GM12875 (cell line): ENCODE data around the gene MALSU1.

ENCODE experiments used
- H3K4me3 ChIP-seq: one replicate; pipeline ENCODE4 v1.5.1; 2011; ENCODE audit warnings: low read depth, low read length, control low read depth
- CTCF ChIP-seq: IDR thresholded peaks from 2 replicates; pipeline ENCODE4 v1.5.1; 2011; ENCODE audit warnings: low read depth, mild to moderate bottlenecking, control low read depth, inconsistent platforms, low read length, moderate library complexity, borderline replicate concordance; ENCODE audit not compliant: insufficient read depth

MALSU1 gene

GRCh38 chr7:23315366-23315765 lies 16.2 kb downstream of the MALSU1 start:
- no peak for TF ChIP-seq CTCF
- no peak overlapping the region for H3K4me3 ChIP-seq

- TF ChIP-seq CTCF = no peak
- H3K4me3 ChIP-seq = no peak overlapping the region
These were observed 32.0 kb downstream of the MALSU1 start for GRCh38 chr7:23331132-23331531.

GRCh38 chr7:23332193-23332592 lies 33.1 kb downstream of the MALSU1 start:
- no peak for TF ChIP-seq CTCF
- no peak overlapping the region for H3K4me3 ChIP-seq

GRCh38 chr7:23332910-23333612 lies 33.9 kb downstream of the MALSU1 start:
- H3K4me3 ChIP-seq = no peak overlapping the region
- no peak for TF ChIP-seq CTCF

- no peak overlapping the region for H3K4me3 ChIP-seq
- no peak for TF ChIP-seq CTCF
These were observed 34.6 kb downstream of the MALSU1 start for GRCh38 chr7:23333671-23334246.

- no peak overlapping the region for H3K4me3 ChIP-seq
- no peak for TF ChIP-seq CTCF
These were observed 35.4 kb downstream of the MALSU1 start for GRCh38 chr7:23334482-23335056.

- TF ChIP-seq CTCF = no peak
These were observed 36.0 kb downstream of the MALSU1 start for GRCh38 chr7:23335136-23335535.

More at GRCh38 chr7:23335136-23335535, 36.0 kb downstream of the MALSU1 start:
- no peak overlapping the region for H3K4me3 ChIP-seq
